ENCODE data around the gene TARBP2.
"Not testable (repeated sequence)": the region's sequence is repeated elsewhere in the genome, so short reads cannot be mapped to it uniquely, and the experiment has no call there.

TARBP2 gene

DNA sequence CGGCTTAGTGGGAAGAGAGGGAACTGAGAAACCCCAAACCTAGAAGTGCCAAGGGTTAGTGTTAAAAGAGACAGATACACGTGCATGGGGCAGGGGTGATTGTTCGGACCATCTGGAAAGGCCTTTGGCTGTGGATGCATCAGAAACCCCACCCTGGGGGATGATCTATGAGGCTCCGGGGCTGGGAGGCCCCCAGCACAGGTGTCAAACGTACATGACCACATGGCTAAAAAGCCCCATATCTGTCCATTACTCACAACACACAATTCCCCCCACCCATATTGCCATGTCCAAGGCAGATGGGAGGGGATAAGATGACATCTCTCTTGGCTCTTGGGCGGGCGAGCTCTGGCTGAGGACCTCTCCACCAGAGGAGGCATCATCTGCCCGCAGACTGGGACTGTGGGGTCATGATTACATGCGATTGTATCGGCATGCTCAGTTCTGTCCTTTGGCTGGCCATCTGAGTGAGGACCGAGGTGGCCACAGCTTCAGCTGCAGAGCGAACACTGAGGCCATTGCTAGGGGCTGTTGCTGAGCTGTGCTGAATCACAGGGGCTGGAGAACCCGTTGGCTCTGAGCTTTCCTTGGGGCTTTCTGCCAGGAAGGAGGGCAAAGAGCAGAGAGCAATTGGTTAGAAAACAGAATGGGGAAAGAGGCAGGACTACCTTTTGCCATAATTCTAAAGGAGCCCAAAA, 15.8 kb downstream of the TARBP2 start:
- no peak for DNase-seq

DNA sequence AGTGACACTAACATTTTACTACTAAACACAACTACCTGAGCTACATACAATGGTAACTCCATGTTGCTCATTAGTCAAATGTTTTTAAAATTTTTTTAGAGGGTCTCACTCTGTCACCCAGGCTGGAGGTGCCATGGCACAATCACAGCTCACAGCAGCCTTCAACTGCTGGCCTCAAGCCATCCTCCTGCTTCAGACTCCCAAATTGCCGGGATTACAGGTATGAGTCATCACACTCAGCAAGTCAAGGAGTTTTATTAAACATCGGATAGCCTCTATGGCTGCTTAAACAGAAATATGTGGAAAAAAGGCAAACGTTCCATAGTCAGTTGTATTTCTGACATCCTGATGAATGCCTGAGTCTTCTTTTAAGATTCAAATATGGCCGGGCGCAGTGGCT, 17.3 kb downstream of the TARBP2 start:
- no peak for DNase-seq

DNA sequence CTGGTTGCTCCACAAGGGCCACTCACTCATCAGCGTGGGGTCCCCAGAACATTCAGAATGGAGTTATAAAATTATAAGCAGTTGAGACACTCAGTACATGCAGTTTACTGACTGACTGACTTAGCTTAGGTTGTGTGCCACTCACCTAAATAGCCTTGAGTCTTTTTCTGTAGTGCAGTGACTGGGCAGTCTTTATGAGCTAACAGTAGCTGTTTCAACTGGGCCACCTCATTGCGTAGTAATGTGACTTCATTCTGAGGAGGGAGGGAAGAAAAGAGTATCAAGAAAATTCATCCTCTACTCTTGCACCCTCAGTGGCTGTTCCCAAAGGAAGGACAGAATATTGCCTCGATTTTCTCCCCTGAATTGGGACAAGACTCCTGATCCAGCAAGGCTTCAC, 22.0 kb downstream of the TARBP2 start:
- no peak for DNase-seq

GRCh38 chr12:53524476-53524875, 23.4 kb downstream of the TARBP2 start:
- no peak for DNase-seq

DNA sequence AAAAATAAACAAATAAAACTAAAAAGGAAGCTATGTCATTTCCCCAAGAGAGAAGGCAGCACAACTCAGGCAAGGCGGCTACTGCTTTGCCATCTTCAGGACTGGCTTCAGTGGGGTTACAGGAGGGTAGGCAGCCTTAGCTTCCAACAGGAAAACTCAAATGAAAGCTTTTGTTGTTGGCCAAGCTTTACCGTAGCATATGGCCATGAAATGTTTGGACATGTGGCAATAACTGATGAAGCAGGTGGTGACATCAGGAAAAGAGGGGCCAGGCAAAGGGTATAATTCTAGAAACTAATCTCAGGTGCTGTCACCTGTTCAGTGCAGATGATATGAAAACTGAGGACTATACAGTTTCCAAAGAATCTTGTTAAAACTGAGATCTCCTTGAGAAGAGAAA, 29.0 kb downstream of the TARBP2 start:
- DNase-seq, result no peak

DNA sequence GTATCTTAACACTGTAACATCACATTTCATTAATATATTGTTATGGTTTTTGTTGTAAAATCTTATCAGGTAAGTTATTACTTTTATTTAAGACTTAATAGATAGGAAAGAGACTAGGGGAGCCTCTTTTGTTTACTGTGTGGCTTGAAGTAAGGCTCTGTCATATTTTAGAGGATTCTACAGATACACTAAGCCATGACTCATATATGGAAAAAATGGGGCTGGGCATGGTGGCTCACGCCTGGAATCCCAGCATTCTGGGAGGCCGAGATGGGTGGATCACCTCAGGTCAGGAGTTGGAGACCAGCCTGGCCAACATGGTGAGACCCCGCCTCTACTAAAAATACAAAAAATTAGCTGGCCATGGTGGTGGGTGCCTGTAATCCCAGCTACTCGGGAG, 29.8 kb downstream of the TARBP2 start:
- no peak for DNase-seq

- peak; percentile 31 for DNase-seq
These were observed 30.9 kb downstream of the TARBP2 start for GRCh38 chr12:53532021-53532420.

DNA sequence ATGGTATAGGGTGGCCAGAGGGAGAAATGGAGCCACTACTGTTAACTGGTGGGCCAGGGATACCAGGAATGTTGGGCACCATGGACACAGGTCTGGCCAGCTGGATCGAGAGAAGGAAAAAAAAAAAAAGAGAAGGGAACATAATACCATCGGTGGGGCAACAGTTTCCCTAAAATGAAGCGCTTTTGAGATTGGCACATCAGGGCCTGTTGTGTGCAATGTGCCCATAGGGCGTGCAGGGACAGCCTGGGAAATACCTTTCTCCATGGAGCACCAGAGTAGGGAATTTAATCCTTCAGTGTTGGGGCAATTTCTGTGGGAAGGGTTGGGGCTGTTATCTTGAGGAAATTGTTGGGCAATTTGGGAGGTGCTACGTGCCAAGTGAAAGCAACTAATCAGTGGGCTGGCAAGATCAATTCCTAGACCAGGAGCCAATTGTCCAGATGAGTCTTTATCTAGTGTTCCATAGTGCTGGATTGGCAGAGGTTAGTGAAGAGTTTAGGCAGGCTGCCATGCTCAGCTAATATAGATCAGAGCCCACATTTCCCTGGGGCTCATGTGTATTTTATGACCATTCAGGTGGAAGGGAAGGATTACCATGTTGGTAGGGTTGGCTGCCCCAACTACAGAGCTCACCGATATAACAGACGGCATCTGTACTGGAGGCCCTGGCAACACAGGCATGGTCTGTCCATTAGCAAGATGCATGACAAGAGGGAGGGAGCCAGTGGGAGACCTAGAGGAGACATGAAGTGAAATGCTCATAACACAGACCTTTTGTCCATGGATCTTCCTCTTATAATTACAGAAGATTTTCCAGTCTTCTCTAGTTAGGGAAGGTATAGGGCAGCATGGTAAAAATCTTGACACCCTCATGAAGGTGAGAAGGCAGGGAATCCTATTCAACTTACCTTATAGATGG, 31.7 kb downstream of the TARBP2 start:
- DNase-seq, result no peak

DNA sequence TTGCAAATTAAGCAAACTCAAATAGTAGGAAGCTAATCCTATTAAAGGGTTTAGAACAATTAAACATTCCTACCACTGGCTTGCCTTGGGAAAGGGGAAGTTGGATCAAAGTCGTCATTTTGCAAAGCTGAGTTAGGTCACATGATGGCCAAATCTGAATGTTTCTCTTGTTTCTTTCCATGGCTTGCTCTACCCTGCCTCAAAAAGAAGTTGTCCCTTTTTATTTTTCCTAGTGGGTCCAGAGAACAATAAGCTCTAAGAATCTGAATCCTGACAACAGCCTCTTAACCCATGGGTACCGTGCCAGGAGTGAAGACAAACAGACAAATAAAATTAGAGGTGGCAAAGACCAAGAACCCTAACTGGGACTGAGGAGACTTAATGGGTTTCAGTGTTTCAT, 32.4 kb downstream of the TARBP2 start:
- no peak for DNase-seq

DNA sequence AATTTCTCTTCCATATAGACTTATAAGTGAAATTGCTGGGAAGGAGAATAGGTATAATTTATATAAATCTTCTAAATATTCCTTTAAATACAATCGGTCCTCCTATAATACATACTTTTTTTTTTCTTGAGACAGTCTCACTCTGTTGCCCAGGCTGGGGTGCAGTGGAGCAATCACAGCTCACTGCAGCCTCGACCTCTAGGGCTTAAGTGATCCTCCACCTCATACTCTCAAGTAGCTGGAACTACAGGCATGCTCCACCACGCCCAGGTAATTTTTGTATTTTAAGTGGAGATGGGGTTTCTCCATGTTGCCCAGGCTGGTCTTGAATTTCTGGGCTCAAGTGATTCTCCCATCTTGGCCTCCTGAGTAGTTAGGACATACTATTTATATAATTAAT, 35.9 kb downstream of the TARBP2 start:
- DNase-seq, result no peak

- DNase-seq, result peak; percentile 53
These were observed 37.2 kb downstream of the TARBP2 start for GRCh38 chr12:53538209-53538689.

GRCh38 chr12:53539526-53539925, 38.4 kb downstream of the TARBP2 start:
- no peak for DNase-seq

- DNase-seq, result peak; percentile 60
These were observed 42.5 kb downstream of the TARBP2 start for GRCh38 chr12:53543539-53543938.

- DNase-seq, result not testable (repeated sequence)
These were observed 47.3 kb downstream of the TARBP2 start for GRCh38 chr12:53548354-53548753.

DNA sequence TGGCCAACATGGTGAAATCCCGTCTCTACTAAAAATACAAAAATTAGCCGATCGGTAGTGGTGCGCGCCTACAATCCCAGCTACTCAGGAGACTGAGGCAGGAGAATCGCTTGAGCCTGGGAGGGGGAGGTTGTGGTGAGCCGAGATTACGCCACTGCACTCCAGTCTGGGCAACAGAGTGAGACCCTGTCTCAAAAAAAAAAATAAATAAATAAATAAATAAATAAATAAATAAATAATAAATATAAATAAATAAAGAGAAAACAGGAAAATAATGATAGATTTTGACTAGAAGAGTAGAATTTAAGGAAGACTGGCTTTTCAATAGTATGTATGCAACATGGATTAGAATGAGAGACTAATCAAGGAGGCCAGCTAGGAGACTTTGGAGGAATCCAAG, 49.0 kb downstream of the TARBP2 start:
- not testable (repeated sequence) for DNase-seq

- no peak for DNase-seq
These were observed 49.5 kb downstream of the TARBP2 start for GRCh38 chr12:53550595-53550994.

GRCh38 chr12:53551889-53552291, 50.8 kb downstream of the TARBP2 start:
- DNase-seq, result no peak

GRCh38 chr12:53552361-53553327, 51.6 kb downstream of the TARBP2 start:
- no peak for DNase-seq

All from COR-L47 (cell line).